ENCODE results near the gene BRD4.

The BRD4 gene

DNA sequence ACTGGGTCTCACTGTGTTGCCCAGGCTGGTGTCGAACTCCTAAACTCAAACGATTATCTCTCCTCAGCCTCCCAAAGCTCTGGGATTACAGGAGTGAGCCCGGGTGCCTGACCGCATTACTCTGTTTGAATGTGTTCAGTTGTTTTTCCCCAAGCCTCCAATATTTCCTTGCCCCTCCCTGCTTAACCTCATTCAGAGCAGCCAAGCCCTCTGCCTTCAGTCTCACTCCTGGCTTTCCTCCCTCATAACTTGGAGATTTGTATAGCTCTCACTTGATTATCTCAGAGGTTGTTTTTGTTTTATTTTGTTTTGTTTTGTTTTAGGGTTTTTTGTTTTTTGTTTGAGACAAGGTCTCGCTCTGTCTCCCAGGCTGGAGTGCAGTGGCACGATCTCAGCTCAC is 111.5 kb downstream of the BRD4 start:
- no peak overlapping the region for H3K27ac ChIP-seq (ENCODE audit: low read depth, low read length, severe bottlenecking)
- peaks cover 3% of the 10 kb centered on the region for H3K4me1 ChIP-seq (ENCODE audit: control insufficient read depth, insufficient read depth, low read length, poor library complexity, severe bottlenecking)
- no peaks in the 10 kb centered on the region for H3K36me3 ChIP-seq (ENCODE audit: control insufficient read depth, insufficient read depth, low read length)
- H3K9me3 ChIP-seq (ENCODE audit: control insufficient read depth, low read length): no peaks in the 10 kb centered on the region
- H3K4me3 ChIP-seq (ENCODE audit: extremely low read depth, insufficient read depth, low read length, poor library complexity, severe bottlenecking): no peak overlapping the region
- 96 to 100% methylated on average over 3 to 4 of the region's 6 CpGs for WGBS, 2 experiments (ENCODE audit: insufficient coverage in 2 of 2)

DNA sequence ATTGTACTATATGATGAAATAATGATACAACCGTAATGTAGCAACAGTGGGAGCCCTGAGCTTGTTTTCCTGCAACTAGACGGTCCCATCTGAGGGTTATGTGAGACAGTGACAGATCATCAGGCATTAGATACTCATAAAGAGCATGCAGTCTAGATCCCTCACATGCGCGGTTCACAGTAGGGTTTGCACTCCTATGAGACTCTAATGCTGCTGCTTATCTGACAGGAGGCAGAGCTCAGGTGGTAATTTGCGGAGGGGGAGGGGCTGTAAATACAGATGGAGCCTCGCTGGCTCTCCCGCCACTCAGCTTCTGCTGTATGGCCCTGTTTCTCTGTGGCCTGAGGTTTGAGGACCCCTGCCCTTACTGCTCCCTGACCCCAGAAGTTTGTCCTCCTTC is 113.8 kb downstream of the BRD4 start:
- WGBS, 2 experiments (ENCODE audit: insufficient coverage in 2 of 2): 86 to 90% methylated on average over 6 to 7 of the region's 7 CpGs
- H3K4me1 ChIP-seq (ENCODE audit: control insufficient read depth, insufficient read depth, low read length, poor library complexity, severe bottlenecking): no peaks in the 10 kb centered on the region
- no peak overlapping the region for H3K27ac ChIP-seq (ENCODE audit: low read depth, low read length, severe bottlenecking)

DNA sequence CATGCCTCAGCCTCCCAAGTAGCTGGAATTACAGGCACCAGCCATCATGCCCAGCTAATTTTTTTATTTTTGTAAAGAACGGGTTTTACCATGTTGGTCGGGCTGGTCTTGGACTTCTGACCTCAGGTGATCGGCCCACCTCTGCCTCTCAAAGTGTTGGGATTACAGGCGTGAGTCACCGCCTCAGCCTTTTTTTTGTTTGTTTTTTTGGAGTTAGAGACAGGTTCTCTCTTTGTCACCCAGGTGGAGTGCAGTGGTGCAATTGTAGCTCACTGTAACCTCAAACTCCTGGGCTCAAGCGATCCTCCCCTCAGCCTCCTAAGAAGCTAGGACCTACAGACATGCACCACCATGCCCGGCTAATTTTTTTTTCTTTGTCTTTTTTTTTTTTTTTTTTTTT is 116.0 kb downstream of the BRD4 start:
- Histone ChIP-seq H3K27ac (ENCODE audit: low read depth, low read length, severe bottlenecking) (no peak overlapping the region), H3K4me3 (ENCODE audit: extremely low read depth, insufficient read depth, low read length, poor library complexity, severe bottlenecking) (no peak overlapping the region), H3K9me3 (ENCODE audit: control insufficient read depth, low read length) (no peaks in the 10 kb centered on the region), H3K36me3 (ENCODE audit: control insufficient read depth, insufficient read depth, low read length) (no peaks in the 10 kb centered on the region), H3K4me1 (ENCODE audit: control insufficient read depth, insufficient read depth, low read length, poor library complexity, severe bottlenecking) (no peaks in the 10 kb centered on the region)
- WGBS, 2 experiments (ENCODE audit: insufficient coverage in 2 of 2): 84 to 93% methylated on average over 5 to 6 of the region's 7 CpGs

More for the DNA sequence above, 113.8 kb downstream of the BRD4 start:
- no peaks in the 10 kb centered on the region for H3K36me3 ChIP-seq (ENCODE audit: control insufficient read depth, insufficient read depth, low read length)
- H3K9me3 ChIP-seq (ENCODE audit: control insufficient read depth, low read length): no peaks in the 10 kb centered on the region
- no peak overlapping the region for H3K4me3 ChIP-seq (ENCODE audit: extremely low read depth, insufficient read depth, low read length, poor library complexity, severe bottlenecking)

DNA sequence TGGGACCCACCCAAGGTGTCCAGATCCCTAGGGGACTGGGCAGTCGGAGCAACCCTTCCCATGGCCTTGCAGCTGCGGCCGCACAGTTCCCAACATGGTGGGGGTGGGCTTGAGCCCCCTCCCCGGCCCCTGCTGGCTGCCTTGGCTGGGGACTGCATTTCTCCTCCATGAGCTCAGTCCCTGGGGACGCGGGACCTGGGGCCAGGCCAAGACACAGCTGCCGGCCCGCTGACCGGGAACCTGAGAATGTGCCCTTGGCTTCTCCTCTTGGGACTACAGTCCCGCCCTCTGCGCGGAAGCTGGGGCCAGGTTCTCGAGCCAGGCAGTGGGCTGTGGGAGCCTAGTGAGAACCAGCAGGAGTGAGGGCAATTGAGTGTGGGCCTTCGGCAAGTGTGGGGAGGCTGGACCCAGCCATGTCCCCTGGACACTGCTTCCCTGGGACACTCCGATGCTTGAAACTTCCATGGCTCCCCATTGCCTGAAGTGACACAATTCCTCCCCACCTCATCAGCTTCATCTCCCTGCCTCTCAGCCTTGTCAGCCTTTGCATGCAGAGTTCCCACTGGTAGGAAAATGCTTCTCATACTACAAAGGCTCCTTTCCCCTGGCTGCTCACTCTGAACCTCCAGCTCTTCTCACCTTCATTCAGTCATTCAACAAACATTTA is 118.5 kb downstream of the BRD4 start:
- Histone ChIP-seq H3K9me3 (ENCODE audit: control insufficient read depth, low read length) (no peaks in the 10 kb centered on the region), H3K4me1 (ENCODE audit: control insufficient read depth, insufficient read depth, low read length, poor library complexity, severe bottlenecking) (peaks cover 5% of the 10 kb centered on the region)
- 85 to 94% methylated on average over 15 of the region's 15 CpGs for WGBS, 2 experiments (ENCODE audit: insufficient coverage in 2 of 2)

DNA sequence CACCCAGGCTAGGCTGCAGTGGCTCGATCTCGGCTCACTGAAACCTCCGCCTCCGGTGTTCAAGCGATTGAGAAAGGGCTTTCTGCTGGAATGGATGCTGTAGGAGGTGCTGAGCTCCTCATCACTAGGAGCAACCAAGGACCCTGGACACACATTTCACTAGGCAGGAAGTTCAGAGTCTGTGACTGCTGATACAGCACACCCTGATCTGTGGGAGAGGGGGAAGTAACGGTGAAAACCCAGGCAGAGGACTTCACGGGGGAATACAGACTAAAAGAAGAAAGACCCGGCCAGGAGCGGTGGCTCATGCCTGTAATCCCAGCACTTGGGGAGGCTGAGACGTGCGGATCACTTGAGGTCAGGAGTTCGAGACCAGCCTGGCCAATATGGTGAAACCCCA is 119.6 kb downstream of the BRD4 start:
- Histone ChIP-seq H3K9me3 (ENCODE audit: control insufficient read depth, low read length) (no peaks in the 10 kb centered on the region), H3K36me3 (ENCODE audit: control insufficient read depth, insufficient read depth, low read length) (no peaks in the 10 kb centered on the region), H3K4me3 (ENCODE audit: extremely low read depth, insufficient read depth, low read length, poor library complexity, severe bottlenecking) (no peak overlapping the region), H3K4me1 (ENCODE audit: control insufficient read depth, insufficient read depth, low read length, poor library complexity, severe bottlenecking) (peaks cover 5% of the 10 kb centered on the region), H3K27ac (ENCODE audit: low read depth, low read length, severe bottlenecking) (no peak overlapping the region)
- 92 to 96% methylated on average over 7 to 10 of the region's 12 CpGs for WGBS, 2 experiments (ENCODE audit: insufficient coverage in 2 of 2)

More for the DNA sequence above, 118.5 kb downstream of the BRD4 start:
- no peak overlapping the region for H3K4me3 ChIP-seq (ENCODE audit: extremely low read depth, insufficient read depth, low read length, poor library complexity, severe bottlenecking)
- no peak overlapping the region for H3K27ac ChIP-seq (ENCODE audit: low read depth, low read length, severe bottlenecking)
- H3K36me3 ChIP-seq (ENCODE audit: control insufficient read depth, insufficient read depth, low read length): no peaks in the 10 kb centered on the region

DNA sequence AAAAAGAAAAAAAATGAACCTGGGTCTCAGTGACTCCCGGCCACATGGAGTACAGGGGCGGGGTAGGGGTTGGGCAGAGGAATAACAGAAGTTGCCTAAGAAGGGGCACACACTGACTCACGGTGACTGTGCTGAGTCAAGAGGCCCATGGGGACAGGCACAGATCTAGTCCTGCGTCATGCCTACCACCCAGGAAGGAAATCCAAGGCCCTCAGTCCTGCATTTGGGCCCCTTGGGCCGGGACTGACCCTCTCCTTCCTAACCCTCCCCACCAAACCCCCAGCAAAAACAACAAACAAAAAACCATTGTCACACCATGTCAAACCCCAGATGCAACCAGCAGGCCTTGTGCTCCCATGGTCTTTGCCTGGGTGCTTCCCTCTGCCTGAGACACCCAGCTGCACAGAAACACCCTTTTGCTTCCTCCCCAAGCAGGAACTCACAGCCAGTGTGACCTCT is 122.0 kb downstream of the BRD4 start:
- WGBS, 2 experiments (ENCODE audit: insufficient coverage in 2 of 2): 75 to 86% methylated on average over 5 of the region's 5 CpGs
- Histone ChIP-seq H3K36me3 (ENCODE audit: control insufficient read depth, insufficient read depth, low read length) (no peaks in the 10 kb centered on the region), H3K9me3 (ENCODE audit: control insufficient read depth, low read length) (no peaks in the 10 kb centered on the region), H3K4me1 (ENCODE audit: control insufficient read depth, insufficient read depth, low read length, poor library complexity, severe bottlenecking) (peaks cover 5% of the 10 kb centered on the region), H3K4me3 (ENCODE audit: extremely low read depth, insufficient read depth, low read length, poor library complexity, severe bottlenecking) (no peak overlapping the region), H3K27ac (ENCODE audit: low read depth, low read length, severe bottlenecking) (no peak overlapping the region)

DNA sequence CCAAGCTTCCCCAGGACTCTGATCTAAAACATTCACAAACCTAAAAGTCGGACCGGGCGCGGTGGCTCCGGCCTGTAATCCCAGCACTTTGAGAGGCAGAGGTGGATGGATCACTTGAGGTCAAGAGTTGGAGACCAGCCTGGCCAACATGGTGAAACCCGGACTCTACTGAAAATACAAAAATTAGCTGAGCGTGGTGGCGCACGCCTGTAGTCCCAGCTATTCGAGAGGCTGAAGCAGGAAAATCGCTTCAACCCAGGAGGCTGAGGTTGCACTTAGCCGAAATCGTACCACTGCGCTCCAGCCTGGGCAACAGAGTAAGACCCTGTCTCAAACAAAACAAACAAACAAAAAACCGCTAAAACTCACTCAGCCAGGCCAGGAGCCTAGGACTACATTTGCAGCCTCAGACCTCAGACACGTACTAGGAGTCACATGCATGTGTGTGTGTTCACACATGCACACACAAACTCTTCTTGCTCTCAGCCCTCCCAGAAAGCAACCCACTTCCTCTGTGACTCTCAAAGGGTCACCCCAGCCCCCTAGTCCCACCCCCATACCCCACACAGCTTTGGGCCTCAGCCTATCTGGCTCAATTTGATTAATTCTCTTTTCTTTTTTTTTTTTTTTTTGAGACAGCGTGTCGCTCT is 130.8 kb downstream of the BRD4 start:
- no peak overlapping the region for H3K27ac ChIP-seq (ENCODE audit: low read depth, low read length, severe bottlenecking)
- WGBS, 2 experiments (ENCODE audit: insufficient coverage in 2 of 2): 96% methylated on average over 16 to 17 of the region's 18 CpGs
- H3K36me3 ChIP-seq (ENCODE audit: control insufficient read depth, insufficient read depth, low read length): peaks cover 20% of the 10 kb centered on the region
- no peaks in the 10 kb centered on the region for H3K9me3 ChIP-seq (ENCODE audit: control insufficient read depth, low read length)
- no peaks in the 10 kb centered on the region for H3K4me1 ChIP-seq (ENCODE audit: control insufficient read depth, insufficient read depth, low read length, poor library complexity, severe bottlenecking)
- H3K4me3 ChIP-seq (ENCODE audit: extremely low read depth, insufficient read depth, low read length, poor library complexity, severe bottlenecking): peak overlapping the region; percentile 29

DNA sequence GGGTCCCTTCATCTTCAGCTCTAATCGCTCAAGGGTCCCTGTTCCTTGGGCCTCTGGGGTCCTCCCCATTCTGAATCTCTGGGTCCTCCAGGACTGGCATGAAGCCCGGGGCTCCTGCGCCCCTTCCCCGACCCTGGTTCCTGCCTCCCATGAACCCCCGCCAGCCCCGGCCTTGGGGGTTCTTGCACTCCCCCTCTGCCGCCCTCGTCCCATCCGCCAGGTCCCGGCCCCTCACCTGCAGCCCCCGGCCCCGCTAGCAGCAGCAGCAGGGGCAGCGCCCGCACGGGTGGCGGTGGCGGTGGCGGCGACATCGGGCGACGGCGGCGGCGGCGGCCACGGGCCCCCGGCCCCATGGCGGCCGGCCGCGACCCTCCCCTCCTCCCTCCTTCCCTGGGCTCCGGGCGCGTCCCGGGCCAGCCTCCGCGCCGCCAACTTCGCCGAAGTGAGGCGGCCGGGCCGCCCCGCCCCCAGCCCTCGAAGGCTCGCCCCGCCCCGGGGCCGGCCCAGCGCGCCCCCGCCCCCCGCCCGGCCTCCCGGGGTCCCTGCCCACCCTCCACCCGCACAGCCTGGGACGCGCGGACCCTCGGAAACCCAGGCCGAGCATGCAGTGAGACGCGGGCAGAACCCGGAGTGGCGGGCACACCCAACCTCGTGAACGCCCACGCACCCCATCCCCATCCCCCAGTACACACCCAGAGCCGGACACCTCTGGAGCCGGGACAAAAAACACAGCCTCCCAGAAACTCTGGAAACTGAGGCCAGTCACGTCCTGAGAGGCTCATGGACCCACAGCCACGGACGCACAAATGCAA is 131.6 kb downstream of the BRD4 start, which contains the start of gene NOTCH3:
Gene NOTCH3 (minus strand): TSS at position 443 of the 812 bp plus-strand sequence. CDS start 90 bp downstream, at position 353.
- Histone ChIP-seq H3K27ac (ENCODE audit: low read depth, low read length, severe bottlenecking) (no peak within 1 kb of the TSS), H3K9me3 (ENCODE audit: control insufficient read depth, low read length) (no peaks in the 10 kb centered on the region), H3K4me1 (ENCODE audit: control insufficient read depth, insufficient read depth, low read length, poor library complexity, severe bottlenecking) (no peaks in the 10 kb centered on the region), H3K36me3 (ENCODE audit: control insufficient read depth, insufficient read depth, low read length) (peaks cover 20% of the 10 kb centered on the region), H3K4me3 (ENCODE audit: extremely low read depth, insufficient read depth, low read length, poor library complexity, severe bottlenecking) (peak within 1 kb of the TSS; percentile 95)
- 4 to 5% methylated on average over 27 to 28 of the region's 74 CpGs for WGBS, 2 experiments (ENCODE audit: insufficient coverage in 2 of 2)

DNA sequence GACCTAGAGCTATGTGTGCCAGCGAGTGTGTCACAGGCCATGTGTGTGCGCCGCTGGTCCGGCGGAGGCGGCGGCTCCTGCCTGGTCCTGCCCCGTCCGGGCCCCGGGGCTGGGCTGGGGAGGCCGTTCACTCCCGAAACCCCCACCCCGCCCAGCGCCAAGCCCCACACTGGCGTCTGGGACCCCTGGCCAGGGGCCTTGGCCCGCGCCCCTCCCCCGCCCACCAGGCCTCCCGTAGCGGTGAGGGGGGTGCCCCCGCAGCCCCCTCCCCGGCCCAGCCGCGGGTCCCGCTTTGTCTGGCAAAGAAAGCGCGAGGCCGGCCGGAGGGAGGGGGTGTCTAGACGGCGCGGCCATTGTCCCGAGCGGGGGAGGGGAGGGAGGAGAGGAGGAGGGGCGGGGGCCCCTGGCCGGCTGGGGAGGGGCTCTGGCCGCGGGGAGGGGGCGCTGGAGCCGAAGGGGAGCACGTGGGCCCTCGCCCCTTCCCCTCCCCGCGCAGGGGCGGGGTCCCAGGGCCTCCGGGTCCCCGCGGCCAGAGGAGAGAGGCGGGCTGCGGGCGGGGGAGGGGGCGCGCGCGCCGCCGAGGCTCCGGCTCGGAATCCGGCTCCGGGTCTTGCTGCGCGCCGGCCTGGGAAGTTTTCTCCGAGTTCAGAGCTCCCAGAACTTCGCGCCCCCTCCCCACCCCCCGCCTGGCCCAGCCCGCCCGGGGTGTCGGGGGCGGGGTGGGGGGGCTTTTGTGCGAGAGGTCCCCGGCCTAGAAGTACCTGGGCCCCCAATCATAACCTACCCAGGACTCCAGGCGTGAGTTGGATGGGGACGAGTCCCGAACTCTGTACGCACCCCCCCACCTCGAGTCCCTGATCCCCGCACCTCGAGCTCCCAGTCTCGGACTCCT is 132.4 kb downstream of the BRD4 start:
- peaks cover 2% of the 10 kb centered on the region for H3K4me1 ChIP-seq (ENCODE audit: control insufficient read depth, insufficient read depth, low read length, poor library complexity, severe bottlenecking)
- H3K4me3 ChIP-seq (ENCODE audit: extremely low read depth, insufficient read depth, low read length, poor library complexity, severe bottlenecking): peak overlapping the region; percentile 95
- 3 to 4% methylated on average over 13 to 44 of the region's 82 CpGs for WGBS, 2 experiments (ENCODE audit: insufficient coverage in 2 of 2)
- peaks cover 20% of the 10 kb centered on the region for H3K36me3 ChIP-seq (ENCODE audit: control insufficient read depth, insufficient read depth, low read length)
- H3K27ac ChIP-seq (ENCODE audit: low read depth, low read length, severe bottlenecking): no peak overlapping the region
- H3K9me3 ChIP-seq (ENCODE audit: control insufficient read depth, low read length): no peaks in the 10 kb centered on the region
